ENCODE data around the gene CHST8.

CHST8 gene

GRCh38 chr19:33675501-33676124 is 53.9 kb downstream of the CHST8 start:
- no peak for DNase-seq (ENCODE audit: low read depth)
- Histone ChIP-seq H3K4me1 (ENCODE audit: control insufficient read depth, insufficient read depth, low read length) (no peaks in the 10 kb centered on the region), H3K4me3 (ENCODE audit: low read length) (no peak overlapping the region)

GRCh38 chr19:33676999-33677665 is 55.4 kb downstream of the CHST8 start:
- H3K4me3 ChIP-seq (ENCODE audit: low read length) = no peak overlapping the region
- no peak for DNase-seq (ENCODE audit: low read depth)
- no peak overlapping the region for H3K9ac ChIP-seq (ENCODE audit: low read length)
- H3K36me3 ChIP-seq (ENCODE audit: control insufficient read depth, insufficient read depth, low read length, severe bottlenecking) = no peaks in the 10 kb centered on the region
- H3K9me3 ChIP-seq (ENCODE audit: control insufficient read depth, low read length) = no peaks in the 10 kb centered on the region
- peaks cover 33% of the 10 kb centered on the region for H3K27me3 ChIP-seq (replicated peaks; ENCODE audit: control insufficient read depth, insufficient read depth, low read length)
- no peaks in the 10 kb centered on the region for H3K4me1 ChIP-seq (ENCODE audit: control insufficient read depth, insufficient read depth, low read length)

More at GRCh38 chr19:33675501-33676124, 53.9 kb downstream of the CHST8 start:
- H3K27me3 ChIP-seq (replicated peaks; ENCODE audit: control insufficient read depth, insufficient read depth, low read length) = peaks cover 27% of the 10 kb centered on the region
- H3K9ac ChIP-seq (ENCODE audit: low read length) = no peak overlapping the region
- no peaks in the 10 kb centered on the region for H3K36me3 ChIP-seq (ENCODE audit: control insufficient read depth, insufficient read depth, low read length, severe bottlenecking)
- no peaks in the 10 kb centered on the region for H3K9me3 ChIP-seq (ENCODE audit: control insufficient read depth, low read length)

GRCh38 chr19:33677745-33678426 is 56.1 kb downstream of the CHST8 start:
- Histone ChIP-seq H3K9ac (ENCODE audit: low read length) (no peak overlapping the region), H3K36me3 (ENCODE audit: control insufficient read depth, insufficient read depth, low read length, severe bottlenecking) (no peaks in the 10 kb centered on the region), H3K4me1 (ENCODE audit: control insufficient read depth, insufficient read depth, low read length) (no peaks in the 10 kb centered on the region), H3K9me3 (ENCODE audit: control insufficient read depth, low read length) (no peaks in the 10 kb centered on the region), H3K27me3 (replicated peaks; ENCODE audit: control insufficient read depth, insufficient read depth, low read length) (peaks cover 33% of the 10 kb centered on the region), H3K4me3 (ENCODE audit: low read length) (no peak overlapping the region)
- no peak for DNase-seq (ENCODE audit: low read depth)

DNA sequence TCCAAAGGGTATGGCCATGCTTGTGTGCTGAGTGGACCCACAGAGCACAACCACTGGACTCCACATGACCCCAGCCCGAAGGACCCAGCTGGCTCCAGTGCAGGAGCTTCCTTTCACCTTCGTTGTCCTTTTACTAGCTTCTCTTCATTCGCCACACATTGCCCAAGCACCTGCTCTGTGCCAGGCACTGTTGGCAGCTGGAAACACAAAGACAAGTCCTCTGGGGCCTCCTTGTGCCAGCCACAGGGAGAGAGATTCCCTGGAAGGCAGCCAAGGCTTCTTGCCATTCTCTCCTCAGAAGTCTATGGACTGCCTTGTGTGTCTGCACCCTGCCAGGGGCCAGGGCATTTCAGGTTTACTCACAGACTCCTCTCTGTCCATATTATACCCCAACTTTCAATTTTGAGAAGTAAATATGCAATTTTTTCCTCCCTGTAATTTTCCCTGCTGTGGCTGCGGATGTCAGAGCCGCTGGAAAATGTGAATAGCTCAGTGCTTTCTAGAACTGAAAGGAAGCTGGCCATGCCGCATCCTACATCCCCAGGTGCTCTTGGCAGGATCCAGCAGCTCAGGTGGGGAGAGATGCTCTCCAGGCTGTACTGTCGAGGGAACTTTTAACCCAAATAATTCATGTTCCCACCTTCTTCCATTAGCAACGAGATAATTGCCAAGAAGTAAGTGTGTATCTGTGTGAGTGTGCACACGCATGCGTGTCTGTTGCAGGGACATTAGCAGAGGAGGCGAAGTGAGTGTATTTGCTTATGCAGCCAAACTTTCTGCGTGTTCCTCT is 57.2 kb downstream of the CHST8 start:
- H3K4me1 ChIP-seq (ENCODE audit: control insufficient read depth, insufficient read depth, low read length) = no peaks in the 10 kb centered on the region
- no peak for DNase-seq (ENCODE audit: low read depth)
- H3K4me3 ChIP-seq (ENCODE audit: low read length) = no peak overlapping the region
- no peak overlapping the region for H3K9ac ChIP-seq (ENCODE audit: low read length)
- H3K9me3 ChIP-seq (ENCODE audit: control insufficient read depth, low read length) = no peaks in the 10 kb centered on the region
- peaks cover 40% of the 10 kb centered on the region for H3K27me3 ChIP-seq (replicated peaks; ENCODE audit: control insufficient read depth, insufficient read depth, low read length)
- H3K36me3 ChIP-seq (ENCODE audit: control insufficient read depth, insufficient read depth, low read length, severe bottlenecking) = no peaks in the 10 kb centered on the region

DNA sequence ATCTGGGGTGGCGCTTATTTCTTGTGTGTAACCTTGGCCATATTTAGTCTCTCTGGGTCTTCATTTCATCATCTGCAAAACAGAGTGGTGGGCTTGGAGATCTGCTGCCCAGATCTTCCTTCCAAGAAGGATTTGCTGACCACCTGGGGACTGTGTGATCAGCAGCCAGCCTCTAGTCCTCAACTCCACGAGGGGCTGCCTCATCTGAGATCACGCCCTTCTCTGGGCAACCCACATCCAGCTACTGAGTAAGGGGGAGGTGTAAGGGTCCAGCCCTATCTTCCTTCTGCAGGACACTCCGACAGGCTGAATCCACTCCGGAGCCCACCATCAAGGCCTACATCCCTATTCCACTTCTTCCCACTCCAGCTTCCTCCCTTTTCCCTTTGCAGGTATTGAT is 57.9 kb downstream of the CHST8 start:
- Histone ChIP-seq H3K36me3 (ENCODE audit: control insufficient read depth, insufficient read depth, low read length, severe bottlenecking) (no peaks in the 10 kb centered on the region), H3K27me3 (replicated peaks; ENCODE audit: control insufficient read depth, insufficient read depth, low read length) (peaks cover 37% of the 10 kb centered on the region), H3K4me3 (ENCODE audit: low read length) (no peak overlapping the region), H3K9ac (ENCODE audit: low read length) (no peak overlapping the region), H3K9me3 (ENCODE audit: control insufficient read depth, low read length) (no peaks in the 10 kb centered on the region), H3K4me1 (ENCODE audit: control insufficient read depth, insufficient read depth, low read length) (no peaks in the 10 kb centered on the region)
- no peak for DNase-seq (ENCODE audit: low read depth)

- Histone ChIP-seq H3K27me3 (replicated peaks; ENCODE audit: control insufficient read depth, insufficient read depth, low read length) (peaks cover 41% of the 10 kb centered on the region), H3K9ac (ENCODE audit: low read length) (no peak overlapping the region), H3K4me1 (ENCODE audit: control insufficient read depth, insufficient read depth, low read length) (no peaks in the 10 kb centered on the region), H3K36me3 (ENCODE audit: control insufficient read depth, insufficient read depth, low read length, severe bottlenecking) (no peaks in the 10 kb centered on the region), H3K9me3 (ENCODE audit: control insufficient read depth, low read length) (no peaks in the 10 kb centered on the region), H3K4me3 (ENCODE audit: low read length) (no peak overlapping the region)
- DNase-seq (ENCODE audit: low read depth) = no peak
Observed at GRCh38 chr19:33681081-33681680, 59.4 kb downstream of the CHST8 start.

GRCh38 chr19:33683881-33684537 is 62.3 kb downstream of the CHST8 start:
- no peaks in the 10 kb centered on the region for H3K36me3 ChIP-seq (ENCODE audit: control insufficient read depth, insufficient read depth, low read length, severe bottlenecking)
- H3K9me3 ChIP-seq (ENCODE audit: control insufficient read depth, low read length) = no peaks in the 10 kb centered on the region
- peaks cover 46% of the 10 kb centered on the region for H3K27me3 ChIP-seq (replicated peaks; ENCODE audit: control insufficient read depth, insufficient read depth, low read length)
- no peak overlapping the region for H3K4me3 ChIP-seq (ENCODE audit: low read length)
- no peaks in the 10 kb centered on the region for H3K4me1 ChIP-seq (ENCODE audit: control insufficient read depth, insufficient read depth, low read length)
- peak; percentile 50 for DNase-seq (ENCODE audit: low read depth)
- no peak overlapping the region for H3K9ac ChIP-seq (ENCODE audit: low read length)

DNA sequence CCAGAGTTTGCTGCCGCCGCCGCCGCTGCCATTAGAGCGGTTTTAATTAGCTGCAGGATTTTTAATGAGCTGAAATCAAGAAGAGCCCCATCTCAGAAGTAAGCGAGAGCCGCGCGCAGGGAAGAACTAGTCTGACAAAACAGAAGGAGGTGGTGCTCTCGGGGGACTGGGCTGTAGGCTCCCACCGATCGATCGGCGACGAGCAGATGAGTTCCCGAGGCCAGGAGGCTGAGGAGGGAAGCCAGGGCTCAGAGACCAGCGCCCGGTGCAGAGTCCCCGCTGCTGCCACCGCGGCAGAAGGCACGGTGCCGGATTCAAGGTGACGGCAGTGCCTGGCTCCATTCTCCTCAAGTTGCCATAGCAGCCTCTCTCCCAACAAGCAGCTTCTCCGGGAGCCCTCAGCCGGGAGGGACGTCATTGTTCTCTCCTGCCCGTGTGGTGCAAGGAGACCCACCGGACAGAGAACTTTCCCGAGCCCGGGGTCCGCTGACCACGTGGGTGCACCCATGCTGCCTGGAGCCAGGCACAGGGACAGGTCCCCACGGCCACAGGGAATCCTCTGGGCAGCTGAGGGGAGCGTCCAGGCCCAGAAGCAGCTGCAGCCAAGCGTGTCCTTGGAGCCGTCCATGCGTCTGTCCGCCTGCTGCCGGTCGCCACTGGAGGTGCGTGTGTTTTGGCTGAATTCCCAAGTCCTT is 62.9 kb downstream of the CHST8 start:
- Histone ChIP-seq H3K4me3 (ENCODE audit: low read length) (no peak overlapping the region), H3K9ac (ENCODE audit: low read length) (no peak overlapping the region), H3K27me3 (replicated peaks; ENCODE audit: control insufficient read depth, insufficient read depth, low read length) (peaks cover 42% of the 10 kb centered on the region), H3K9me3 (ENCODE audit: control insufficient read depth, low read length) (no peaks in the 10 kb centered on the region), H3K36me3 (ENCODE audit: control insufficient read depth, insufficient read depth, low read length, severe bottlenecking) (no peaks in the 10 kb centered on the region), H3K4me1 (ENCODE audit: control insufficient read depth, insufficient read depth, low read length) (no peaks in the 10 kb centered on the region)
- DNase-seq (ENCODE audit: low read depth) = no peak

DNA sequence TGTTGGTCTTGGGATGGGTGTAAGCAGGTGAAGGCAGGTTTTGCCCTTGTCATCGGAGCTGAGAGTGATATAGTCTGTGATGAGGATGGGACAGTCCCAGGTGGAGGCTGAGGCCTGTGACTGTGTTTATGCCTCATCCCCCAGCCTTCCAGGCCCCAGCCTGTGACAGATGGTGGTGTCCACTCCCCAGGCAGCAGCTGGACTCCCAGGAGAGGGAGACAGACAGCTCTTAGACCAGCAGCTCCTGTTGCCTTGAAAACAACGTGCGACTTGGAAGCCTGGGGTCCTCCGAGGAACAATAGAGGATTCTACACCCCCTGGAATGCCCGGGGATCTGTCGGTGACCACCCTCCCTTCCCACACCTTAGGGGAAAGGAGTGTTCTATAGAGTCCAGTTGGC is 63.8 kb downstream of the CHST8 start:
- Histone ChIP-seq H3K36me3 (ENCODE audit: control insufficient read depth, insufficient read depth, low read length, severe bottlenecking) (no peaks in the 10 kb centered on the region), H3K9ac (ENCODE audit: low read length) (no peak overlapping the region), H3K4me3 (ENCODE audit: low read length) (no peak overlapping the region), H3K4me1 (ENCODE audit: control insufficient read depth, insufficient read depth, low read length) (no peaks in the 10 kb centered on the region), H3K9me3 (ENCODE audit: control insufficient read depth, low read length) (no peaks in the 10 kb centered on the region), H3K27me3 (replicated peaks; ENCODE audit: control insufficient read depth, insufficient read depth, low read length) (peaks cover 42% of the 10 kb centered on the region)
- no peak for DNase-seq (ENCODE audit: low read depth)

- peaks cover 37% of the 10 kb centered on the region for H3K27me3 ChIP-seq (replicated peaks; ENCODE audit: control insufficient read depth, insufficient read depth, low read length)
- H3K9me3 ChIP-seq (ENCODE audit: control insufficient read depth, low read length) = no peaks in the 10 kb centered on the region
- H3K4me3 ChIP-seq (ENCODE audit: low read length) = no peak overlapping the region
- no peaks in the 10 kb centered on the region for H3K4me1 ChIP-seq (ENCODE audit: control insufficient read depth, insufficient read depth, low read length)
- H3K36me3 ChIP-seq (ENCODE audit: control insufficient read depth, insufficient read depth, low read length, severe bottlenecking) = no peaks in the 10 kb centered on the region
- DNase-seq (ENCODE audit: low read depth) = no peak
- no peak overlapping the region for H3K9ac ChIP-seq (ENCODE audit: low read length)
Observed at GRCh38 chr19:33686262-33686661, 64.5 kb downstream of the CHST8 start.

Measured in adipocyte (in vitro differentiated cells).